ENCODE data around the gene TAF8.
A peak's percentile ranks its signal among the peaks of the same experiment; 100 is the strongest.
"Not testable (repeated sequence)": the region's sequence is repeated elsewhere in the genome, so short reads cannot be mapped to it uniquely, and the experiment has no call there.

The TAF8 gene, protein sequence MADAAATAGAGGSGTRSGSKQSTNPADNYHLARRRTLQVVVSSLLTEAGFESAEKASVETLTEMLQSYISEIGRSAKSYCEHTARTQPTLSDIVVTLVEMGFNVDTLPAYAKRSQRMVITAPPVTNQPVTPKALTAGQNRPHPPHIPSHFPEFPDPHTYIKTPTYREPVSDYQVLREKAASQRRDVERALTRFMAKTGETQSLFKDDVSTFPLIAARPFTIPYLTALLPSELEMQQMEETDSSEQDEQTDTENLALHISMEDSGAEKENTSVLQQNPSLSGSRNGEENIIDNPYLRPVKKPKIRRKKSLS

DNA sequence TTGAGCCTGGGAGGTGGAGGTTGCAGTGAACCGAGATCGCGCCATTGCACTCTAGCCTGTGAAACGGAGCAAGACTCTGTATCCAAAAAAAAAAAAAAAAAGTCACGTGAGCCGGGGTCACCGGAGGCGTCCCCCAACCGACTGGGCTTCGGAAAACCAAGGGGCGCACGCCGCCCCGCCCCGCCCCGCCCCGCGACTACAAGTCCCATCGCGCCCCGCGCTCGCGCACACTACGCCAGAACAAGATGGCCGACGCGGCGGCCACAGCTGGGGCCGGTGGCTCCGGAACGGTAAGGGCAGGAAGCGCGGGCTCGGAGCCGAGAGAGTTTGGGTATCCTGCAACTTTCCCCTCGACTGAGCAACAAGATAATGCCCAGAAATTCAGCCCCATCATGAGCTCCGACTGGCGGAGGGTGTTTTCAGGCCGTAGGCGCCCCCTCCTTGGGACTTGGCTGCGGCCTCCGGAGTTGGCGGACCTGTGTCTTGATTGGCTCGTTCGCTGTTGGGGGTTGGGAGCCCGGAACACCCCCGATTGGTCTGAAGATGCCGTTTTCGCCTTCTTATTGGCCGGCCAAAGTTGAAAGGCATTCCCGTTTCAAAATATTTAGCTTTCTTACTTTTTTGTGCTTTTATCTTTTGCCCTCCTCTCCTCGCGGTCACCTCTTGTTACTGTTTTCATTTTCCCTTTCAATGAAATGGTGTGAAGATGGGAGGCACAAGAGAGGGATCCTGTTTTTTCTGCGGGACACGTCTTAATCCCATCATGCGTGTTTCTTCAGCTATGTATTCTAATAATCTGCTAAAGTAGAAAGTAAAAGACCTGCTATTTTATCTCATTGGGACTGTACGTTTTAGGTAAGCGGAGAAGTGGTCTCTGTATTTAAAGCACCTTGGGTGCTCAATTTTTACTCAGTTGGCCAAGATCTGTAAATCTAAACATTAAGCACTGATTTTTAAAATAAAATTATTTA is at the start of gene TAF8:
TSS of gene TAF8 (plus strand) at position 228 of the 971 bp plus-strand sequence. CDS start at position 246, 18 bp downstream.
- DNase-seq: peak; percentile 93

DNA sequence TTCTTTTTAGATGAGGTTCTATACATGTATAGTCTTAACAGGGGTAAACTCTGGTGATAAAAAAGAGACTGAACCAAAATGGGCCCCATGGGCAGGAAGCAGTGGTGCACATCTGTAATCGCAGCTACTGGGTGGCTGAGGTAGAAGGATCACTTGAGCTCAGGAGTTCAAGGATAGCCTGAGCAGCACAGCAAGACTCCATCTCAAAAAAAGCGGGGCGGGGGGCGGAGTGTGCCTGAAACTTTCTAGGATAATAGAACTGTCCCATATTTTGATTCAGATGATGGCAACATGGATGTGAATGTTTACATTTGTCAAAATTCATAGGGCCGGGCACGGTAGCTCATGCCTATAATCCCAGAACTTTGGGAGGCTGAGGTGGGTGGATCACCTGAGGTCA is 48.8 kb upstream of the TAF8 start:
- no peak for DNase-seq

DNA sequence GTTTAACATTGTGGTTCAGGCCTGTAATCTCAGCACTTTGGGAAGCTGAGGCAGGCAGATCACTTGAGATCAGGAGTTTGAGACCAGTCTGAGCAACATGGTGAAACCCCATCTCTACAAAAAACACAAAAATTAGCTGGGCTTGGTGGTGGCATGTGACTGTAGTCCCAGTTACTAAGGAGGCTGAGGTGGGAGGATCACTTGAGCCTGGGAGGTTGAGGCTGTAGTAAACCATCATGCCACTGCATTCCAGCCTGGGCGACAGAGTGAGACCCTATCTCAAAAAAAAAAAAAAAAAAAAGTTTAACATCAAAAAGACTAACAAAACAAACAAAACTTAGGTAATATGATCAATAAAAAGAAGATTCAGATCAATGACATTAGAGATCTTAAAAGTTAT is 46.7 kb upstream of the TAF8 start:
- DNase-seq: not testable (repeated sequence)

DNA sequence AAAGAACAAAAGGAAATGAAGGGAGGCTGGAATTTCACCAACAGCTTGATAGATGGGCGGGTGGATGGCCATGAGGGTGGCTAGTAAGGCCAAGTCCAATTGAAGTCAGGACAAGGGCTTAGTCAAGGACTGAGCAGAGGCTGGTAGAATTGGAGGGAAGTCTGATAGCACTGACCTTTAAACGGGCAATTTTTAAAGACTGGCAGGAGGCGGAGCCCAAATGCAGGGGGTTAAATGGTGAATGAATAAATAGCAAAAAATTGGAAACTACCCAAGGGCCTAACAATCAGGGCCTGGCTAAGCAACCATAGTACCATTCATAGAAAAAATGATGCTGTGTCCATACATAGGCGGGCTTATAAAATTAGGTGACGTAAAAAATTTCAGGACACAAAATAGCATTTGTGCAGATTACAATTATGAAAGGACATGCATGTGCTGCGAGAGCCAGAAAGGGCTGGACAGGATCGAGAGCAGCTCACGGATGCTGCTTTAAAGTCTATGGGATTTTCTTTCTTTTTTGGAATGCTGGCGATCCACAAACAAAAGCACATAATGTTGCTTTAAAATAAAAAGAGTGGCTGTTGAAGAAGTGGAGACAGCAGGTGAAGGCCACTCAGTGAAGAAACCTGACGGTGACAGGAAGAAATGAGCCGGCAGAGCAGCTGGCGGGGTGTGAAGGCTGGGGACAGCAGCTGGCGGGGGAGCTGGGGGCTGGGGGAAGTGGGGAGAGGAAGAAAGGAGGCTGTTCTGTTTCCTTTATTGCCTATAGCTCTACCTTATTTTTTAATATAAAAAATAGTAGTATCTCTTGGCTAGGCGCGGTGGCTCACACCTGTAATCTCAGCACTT is 42.8 kb upstream of the TAF8 start:
- no peak for DNase-seq

DNA sequence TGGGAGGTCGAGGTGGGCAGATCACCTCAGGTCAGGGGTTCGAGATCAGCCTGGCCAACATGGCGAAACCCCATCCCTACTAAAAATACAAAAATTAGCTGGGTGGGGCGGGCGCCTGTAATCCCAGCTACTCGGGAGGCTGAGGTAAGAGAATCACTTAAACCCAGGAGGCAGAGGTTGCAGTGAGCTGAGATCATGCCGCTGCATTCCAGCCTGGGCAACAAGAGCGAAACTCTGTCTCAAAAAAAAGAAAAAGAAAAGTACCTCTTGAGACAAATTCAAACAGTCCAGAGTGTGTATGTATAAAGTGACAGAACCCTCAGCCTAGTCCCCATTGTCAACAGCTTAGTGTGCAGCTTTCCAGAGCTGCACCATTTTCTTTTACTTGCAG is 42.2 kb upstream of the TAF8 start:
- not testable (repeated sequence) for DNase-seq

DNA sequence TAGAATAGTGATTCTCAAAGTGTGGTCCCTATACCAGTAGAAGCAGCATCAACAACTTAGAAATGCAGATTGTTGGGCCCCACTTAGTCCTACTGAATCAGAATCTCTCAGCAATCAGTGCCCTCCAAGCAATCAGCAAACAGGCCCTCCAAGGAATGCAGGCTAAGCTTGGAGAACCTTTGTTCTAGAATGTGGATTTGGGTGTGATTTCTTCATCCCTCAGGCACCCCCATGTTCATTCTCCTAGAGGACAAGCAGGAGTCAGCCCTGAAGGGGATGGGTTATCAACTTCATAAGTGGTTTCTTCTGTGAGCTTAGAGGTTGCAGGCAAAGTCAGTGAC is 40.5 kb upstream of the TAF8 start:
- DNase-seq: no peak

DNA sequence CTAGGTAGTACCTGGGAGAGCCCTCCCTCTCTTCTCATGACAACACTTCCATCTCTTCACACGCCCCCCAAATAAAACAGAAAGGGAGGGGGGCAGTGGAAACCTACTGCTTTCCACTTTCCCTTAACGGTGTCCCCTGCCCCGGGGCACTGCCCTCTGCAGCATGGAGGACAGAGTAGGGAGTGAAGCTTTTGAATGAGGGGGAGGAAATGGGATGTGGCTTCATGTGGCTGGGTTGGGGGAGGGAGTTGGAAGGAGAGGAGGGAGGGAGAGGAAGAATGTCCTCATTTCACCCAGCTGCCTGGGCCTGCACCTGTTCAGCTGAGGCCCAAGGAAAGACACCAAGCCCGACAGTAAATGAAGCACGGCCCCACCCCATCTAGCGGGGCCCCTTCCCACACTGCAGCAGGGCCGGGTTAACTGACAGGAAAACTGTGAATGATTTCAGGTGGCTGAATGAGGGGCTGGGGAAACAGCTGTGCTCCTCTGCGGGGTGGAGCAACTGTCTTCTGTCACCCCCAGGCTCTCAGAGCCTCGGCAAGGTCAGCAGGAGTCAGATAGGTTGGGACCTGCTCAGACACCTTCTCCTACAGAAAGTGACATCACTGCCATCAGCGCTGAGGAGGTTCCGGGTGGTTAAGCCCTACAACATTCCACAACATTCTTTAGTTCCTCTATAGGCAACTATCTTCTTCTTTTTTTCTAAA is 40.0 kb upstream of the TAF8 start:
- DNase-seq: peak; percentile 69

DNA sequence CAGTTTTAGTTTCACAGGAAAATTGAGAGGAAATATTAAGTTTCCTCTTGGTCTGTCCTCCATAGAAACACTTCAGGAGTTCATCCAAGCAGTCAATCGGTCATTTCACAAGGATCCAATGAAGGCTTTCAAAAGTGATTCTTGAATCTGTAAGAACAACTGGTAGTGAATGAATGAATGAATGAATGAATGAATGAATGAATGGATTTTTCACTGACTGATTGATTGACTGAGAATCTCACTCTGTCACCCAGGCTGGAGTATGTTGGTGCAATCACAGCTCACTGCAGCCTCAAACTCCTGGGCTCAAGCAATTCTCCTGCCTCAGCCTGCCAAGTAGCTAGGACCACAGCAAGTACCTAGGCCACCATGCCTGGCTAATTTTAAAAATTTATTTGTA is 39.4 kb upstream of the TAF8 start:
- DNase-seq: no peak

DNA sequence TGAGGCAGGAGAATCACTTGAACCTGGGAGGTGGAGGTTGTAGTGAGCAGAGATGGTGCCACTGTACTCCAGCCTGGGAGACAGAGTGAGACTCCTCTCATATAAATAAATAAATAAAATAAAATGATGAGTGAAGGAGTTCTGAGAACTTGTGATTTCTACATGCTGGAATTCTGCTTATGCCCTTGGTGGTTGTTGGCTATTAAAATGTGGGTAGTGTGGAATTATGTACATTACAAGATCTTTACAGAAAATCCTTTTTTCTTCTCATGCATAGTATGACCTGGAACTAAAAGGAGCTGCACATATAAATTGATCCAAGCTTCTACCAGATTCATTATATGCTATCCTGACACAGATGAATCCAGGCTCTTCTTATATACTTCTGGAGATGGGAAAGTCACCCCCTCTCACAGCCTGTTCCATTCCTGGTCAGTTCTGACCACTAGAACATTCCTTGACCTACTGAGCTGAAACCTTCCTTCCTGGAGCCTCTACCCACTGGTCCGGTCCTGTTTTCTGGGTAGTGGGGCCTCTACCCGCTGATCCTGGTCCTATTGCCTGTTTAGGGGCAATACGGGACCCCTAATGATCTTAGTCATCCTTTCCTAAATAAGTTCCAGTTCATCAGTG is 37.7 kb upstream of the TAF8 start:
- no peak for DNase-seq

DNA sequence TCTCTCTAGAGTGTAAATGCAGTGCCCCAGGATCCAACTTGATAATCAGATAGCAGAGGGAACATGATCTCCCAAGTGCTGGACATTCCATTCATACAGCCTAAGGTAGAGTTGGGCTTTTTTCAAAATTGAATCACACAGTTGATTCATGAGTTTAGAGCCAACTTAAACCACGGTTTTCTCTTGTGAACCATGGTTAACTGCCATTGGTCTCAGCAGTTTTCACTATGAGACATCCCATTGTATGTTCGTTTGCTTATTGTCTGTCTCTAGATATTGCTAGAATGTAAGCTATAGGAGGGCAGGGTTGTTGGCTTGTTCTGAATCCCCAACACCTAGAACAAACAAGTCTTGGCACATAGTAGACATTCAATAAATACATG is 37.2 kb upstream of the TAF8 start:
- DNase-seq: no peak

DNA sequence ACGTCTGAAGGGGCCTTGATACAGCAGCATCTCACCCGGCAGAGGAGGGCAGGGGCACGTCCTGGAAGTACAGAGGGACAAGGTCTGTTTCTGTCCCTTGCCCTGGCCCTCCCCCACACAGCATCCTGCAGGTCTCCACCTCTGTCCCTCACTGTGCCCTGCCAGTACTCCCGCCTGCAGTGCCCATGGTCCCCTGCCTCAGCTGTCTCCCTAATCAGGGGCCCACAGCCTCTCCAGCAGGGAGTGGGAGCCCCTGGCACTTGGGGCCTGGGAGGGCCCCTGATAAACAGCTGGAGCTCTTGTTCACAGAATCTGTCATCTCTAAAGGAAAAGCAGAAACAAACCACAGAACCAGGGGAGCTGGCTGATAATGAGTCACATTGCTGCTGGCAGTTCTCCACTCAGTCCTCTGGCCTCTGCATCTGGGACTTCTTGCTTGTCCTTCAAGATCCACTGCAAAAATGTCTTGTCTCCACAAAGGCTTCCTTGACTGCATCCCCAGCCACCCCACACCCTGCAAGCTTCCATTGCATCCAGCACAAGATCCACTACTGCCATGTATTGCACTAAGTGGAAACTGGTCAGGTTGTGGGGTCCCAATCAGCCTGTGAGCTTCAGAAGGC is 33.2 kb upstream of the TAF8 start:
- DNase-seq: peak; percentile 65

DNA sequence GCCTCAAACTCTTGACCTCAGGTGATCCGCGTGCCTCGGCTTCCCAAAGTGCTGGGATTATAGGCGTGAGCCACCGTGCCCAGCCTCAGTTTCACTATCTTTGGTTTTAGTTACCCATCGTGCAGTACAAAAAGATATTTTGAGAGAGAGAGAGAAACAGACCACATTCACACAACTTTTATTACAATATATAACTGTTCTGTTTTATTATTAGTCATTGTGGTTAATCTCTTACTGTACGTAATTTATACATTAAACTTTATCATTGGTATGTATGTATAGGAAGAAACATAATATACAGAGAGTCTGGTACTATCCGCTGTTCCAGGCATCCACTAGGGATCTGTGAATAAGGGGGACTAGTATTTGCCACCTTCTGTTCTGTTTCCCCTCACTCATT is 29.4 kb upstream of the TAF8 start:
- DNase-seq: no peak

DNA sequence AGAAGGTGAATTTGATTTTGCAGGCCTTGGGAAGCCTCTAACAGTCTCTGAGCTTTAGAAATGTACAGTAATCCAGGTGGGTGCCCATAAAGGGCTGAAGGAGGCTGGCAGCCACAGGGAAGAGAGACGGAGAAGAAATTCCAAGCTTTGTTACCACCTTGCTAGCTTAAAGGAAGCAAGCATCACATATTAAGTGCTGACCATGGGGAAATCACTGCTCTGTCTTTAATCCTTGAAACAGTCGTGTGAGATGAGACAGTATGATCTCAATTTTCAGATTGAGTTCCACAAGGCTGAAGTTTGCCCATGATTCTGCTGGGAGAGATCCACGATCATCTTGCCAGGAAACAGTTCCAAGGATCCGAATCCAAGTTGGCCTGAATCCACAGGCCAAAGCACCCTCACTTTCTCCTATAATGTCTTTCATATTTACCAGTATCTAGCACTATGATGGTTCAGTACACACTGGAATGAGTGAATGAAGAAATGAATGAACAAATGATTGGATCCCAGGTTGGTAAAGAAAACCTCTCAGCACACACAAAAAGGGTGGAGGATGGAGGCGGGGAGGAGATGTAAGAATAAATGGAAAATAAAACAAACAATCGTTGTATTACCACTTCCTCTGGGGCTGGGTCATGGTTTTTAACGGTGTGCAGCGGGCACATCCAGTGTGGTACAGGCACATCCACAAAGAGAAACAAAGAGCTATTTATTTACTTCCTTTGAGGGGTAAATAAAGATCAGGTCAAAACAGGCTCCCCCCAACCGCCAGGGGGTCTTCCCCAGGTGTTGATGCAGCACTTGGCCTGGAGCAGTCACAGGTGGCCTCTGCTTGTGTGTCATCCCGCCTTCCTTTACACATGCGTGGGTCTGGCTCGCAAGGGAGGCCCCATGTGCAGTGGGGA is 28.2 kb upstream of the TAF8 start:
- no peak for DNase-seq

DNA sequence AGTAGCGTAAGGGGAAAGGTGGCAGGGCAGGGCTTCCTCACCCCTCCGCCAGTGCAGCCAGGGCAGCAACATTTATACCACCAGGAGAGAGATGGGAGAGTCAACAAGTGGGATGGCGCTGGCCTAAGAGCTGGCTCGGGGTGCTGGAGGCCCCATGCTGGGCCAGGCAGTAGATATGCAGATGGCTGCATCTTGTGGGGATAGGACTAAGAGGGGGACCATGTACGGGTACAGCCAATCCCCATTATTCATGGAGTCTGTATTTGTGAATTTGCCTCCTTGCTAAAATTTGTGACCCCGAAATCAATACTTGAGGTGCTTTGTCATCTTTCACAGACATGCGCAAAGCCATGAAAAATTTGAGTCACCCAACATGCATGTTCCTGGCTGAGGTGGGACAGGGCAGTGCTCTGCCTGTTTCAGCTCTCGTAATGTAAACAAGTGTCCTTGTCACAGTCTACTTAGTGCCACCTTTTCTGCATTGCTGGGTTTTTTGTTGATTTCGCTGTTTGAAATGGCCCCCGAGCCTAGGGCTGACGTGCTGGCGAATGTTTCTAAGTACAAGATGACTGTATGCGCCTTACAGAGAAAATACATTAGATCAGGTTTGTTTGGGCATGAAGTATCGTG is 27.5 kb upstream of the TAF8 start:
- no peak for DNase-seq

DNA sequence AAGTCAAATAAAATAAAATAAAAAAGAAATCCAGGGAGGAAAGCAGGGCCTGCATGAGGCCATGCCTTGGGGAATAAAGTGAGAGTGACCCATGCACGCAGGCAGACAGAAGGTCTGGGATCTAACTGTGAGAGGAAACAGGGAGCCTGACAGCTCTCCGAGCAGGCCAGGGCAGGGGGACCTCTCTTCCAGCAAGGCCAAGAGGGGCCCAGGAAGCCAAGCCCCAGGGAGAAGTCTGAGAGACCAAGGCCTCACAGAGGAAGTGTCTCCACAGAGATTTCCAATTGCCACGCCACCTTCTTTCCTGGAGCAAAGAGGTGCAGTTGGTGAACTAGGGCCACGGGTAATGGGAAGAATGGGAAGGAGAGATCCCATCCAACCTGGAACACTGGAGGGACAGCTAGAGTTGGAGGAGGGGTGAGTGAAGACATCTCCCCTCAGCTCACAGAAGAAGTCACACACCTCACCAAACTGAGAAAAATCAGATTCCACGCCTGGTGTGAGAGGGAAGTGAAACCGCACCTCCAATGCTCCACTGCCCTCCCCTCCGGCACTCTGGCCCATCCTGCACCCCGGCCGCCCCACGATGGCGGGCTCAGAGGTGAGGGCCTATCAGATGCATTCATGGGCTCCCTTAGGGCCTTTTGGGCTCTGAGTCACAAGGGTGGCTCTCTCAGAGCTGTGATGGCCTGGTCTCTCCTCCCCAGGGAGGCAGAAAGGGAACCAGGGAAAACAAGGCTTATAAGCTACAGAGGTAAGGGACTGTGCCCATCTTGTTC is 25.1 kb upstream of the TAF8 start:
- no peak for DNase-seq

DNA sequence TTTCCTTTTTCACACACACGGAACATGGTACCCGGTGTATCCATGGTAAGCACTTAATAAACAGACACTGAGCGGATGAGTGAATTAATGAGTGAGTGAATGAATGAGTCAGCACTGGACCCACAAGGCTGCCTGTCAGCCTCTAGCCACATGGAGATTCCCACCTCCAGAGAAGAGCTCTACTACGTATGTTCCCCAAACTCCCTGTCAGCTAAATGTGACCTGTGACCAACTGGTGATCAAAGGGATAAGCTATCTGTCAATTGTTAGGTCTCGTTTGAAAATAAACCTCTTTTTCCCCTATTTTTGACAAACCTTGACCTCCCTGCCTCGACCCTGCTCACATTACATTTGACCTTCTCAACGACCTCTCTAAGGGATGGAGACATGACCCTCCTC is 24.5 kb upstream of the TAF8 start:
- peak; percentile 51 for DNase-seq

DNA sequence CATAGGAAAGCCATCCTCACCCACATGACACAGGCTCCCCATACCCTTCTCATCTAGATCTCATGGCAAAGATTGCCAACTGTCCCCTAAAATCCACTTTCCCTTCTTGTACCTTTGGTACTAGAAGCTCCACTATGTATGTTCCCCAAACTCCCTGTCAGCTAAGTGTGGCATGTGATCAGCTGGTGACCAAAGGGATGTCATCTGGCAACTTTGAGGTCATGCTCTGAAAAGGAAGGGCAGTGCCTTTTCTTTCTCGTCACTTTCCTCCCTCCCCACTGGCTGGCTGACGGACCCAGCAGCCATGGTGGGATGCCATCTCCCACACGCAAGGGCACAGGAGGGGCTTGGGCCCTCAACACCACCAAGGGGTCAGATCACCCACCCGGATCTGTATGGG is 23.8 kb upstream of the TAF8 start:
- peak; percentile 84 for DNase-seq

DNA sequence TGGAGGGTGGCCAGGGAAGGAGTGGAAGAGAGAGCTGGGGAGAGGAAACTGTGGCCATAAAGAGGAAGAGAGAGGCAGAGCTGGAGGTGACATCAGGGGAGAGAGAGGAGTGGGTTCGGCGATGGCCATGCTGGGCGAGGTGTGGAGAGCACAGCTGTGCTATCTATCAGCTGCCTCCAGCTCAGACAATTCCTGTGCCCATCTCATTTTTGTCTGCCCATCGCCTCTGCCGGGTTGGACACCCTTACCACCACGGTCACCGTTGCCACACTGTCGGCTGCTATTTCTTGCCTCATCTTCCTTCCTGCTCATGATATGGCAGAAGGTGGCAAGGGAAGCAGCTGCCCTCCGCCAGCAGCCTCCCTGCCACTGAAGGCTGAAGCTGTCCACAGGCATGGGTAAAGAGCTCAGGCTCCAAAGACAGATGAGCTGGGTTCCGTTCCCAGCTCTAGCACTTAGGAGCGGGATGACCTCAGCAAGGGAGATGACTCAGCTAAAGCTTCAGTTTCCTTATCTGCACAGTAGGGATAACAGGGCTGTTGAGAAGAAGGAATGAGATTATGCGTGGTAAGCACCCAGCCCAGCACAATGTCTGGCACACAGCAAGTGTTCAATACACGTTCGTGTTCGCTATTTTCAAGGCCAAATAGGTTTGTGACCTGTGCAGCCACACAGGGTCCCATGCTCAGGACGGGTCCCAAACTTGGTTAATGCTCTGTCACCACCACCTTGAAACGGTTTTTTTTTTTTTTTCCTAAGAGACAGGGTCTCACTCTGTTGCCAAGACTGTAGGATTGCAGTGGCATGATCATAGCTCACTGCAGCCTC is 21.9 kb upstream of the TAF8 start:
- DNase-seq: peak; percentile 90

Data from inflammatory macrophage treated with lipopolysaccharide for 4 hours (primary cell).